Prostate gland (tissue), 2 donors: ENCODE results near the gene FBXL17.

Experiments
- CTCF ChIP-seq, 4 experiments: fragments of 200-600 bp in 2 of 4; fragments of 450-650 bp in 2 of 4; sonication (generic) in 2 of 4; IDR thresholded peaks; 1 replicate in 3 of 4; 2 replicates in 1 of 4; pipeline ENCODE4 v1.5.1; 2016 to 2019; ENCODE audit warnings: antibody characterized with exemption in 4 of 4, mild to moderate bottlenecking in 2 of 4, moderate library complexity in 2 of 4
- POLR2A ChIP-seq: fragments of 450-650 bp; IDR thresholded peaks from one replicate; pipeline ENCODE4 v1.6.1; 2016; ENCODE audit warnings: antibody characterized with exemption, mild to moderate bottlenecking

DNA sequence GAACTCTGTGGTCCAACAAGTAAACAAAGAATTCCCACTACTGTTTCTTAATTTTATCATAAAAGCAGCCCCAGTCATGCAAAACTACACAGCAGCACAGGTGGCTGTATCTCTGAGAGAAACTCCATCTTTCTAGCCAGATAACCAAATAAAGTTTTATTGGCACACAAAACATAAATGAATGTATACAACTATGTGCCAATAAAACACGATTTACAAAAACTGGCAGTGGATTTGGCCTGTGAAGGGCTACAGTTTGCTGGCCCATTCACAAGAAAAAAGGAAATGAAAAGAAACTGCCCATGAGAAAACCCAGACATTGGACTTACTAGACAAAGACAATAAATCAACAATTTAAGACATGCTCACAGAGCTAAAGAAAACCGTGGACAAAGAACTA lies 10.6 kb downstream of the FBXL17 start:
- TF ChIP-seq CTCF (IDR thresholded peaks at IDR 0.05) = no peak
- TF ChIP-seq POLR2A = no peak
